ENCODE data around the gene KAZN.

KAZN gene

GRCh38 chr1:14968251-14968851 lies 369.9 kb downstream of the KAZN start:
- DNase-seq: no peak

- DNase-seq: peak; percentile 2 to 29
These were observed 370.5 kb downstream of the KAZN start for GRCh38 chr1:14969006-14969405.

DNA sequence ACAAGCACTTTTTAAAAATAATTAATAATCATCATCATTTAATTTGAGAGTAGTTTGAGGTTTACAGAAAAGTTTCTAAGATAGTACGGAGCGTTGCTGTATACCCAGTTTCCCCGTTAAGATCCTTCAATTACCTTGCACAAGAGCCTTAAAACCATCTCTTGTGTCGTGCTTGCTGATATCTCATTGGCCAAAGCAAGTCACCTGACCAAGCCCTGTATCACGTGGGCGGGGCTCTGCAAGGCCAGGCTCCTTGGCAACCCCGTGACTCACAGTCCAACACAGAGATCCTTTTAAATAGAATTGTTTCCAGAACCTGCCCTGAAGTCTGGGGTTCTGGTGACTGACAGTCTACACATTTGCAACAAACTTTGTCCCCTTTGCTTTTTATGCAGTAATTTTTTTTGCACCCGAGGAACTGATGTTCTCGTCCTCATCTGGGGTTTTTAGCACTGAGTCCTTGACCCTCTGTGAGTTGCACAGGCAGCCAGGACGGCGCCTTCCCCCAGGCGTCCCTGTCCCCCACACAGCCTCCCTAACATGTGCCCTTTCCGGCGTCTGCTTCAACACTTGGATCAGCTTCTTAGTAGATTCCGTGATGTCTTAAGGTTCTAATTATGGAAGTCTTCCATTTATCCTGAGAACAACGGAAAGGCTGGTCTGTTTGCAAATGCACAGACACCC lies 371.8 kb downstream of the KAZN start:
- DNase-seq: peak; percentile 14 to 27

DNA sequence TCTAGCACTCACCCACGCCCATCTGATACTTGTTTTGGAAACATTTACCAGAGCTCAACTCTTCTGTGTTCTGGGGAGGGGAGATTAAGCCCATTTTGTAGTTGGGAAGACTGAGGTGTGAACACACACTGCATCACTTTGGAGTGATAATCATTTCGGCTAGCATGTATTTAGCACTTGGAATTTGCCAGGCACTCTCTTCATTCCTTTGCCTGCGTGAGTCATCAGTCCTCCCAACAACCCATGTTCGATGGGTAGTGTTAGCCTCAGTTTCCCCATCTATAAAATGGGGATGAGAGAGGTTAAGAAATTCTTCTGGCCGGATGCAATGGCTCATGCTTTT lies 372.3 kb downstream of the KAZN start:
- no peak for DNase-seq

- no peak for DNase-seq
These were observed 372.7 kb downstream of the KAZN start for GRCh38 chr1:14971221-14971620.

DNA sequence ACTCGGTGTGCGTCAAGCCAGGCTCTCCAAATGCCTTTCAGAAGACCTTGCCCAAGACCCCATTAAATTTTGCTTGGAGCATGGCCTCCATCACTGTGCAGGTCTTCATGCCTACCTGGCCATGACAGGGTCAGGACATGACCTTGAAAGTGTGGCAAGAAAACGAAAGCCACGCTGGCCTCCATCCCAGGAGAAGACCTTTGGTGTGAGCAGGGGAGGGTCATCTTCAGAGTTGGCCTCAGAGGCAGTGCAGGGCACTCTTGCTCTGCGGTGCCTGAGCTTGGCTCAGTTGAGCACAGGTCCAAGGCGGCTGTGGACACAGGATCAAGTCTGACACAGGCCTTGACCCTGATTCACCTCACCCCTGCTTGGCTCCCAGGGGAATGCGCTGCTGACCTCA lies 373.6 kb downstream of the KAZN start:
- DNase-seq: no peak

- no peak for DNase-seq
These were observed 375.3 kb downstream of the KAZN start for GRCh38 chr1:14973773-14974172.

DNA sequence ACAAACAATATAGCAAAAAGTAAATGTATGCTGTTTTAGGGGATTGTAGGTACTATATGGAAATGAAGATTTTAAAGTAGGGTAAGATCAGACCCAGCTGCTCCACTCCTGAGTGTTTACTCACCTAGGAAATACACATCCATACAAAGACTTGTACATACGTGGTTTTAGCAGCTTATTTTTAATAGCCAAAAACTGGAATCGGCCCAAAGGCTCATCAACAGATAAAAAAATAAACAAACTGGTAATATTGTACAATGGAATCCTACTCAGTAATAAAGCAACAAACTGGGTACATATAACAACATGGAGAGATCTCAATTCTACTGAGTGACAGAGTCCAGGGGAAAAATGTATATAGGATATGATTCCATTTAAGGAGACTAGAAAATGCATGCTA lies 375.9 kb downstream of the KAZN start:
- no peak for DNase-seq

- DNase-seq: no peak
These were observed 376.6 kb downstream of the KAZN start for GRCh38 chr1:14975119-14975518.

DNA sequence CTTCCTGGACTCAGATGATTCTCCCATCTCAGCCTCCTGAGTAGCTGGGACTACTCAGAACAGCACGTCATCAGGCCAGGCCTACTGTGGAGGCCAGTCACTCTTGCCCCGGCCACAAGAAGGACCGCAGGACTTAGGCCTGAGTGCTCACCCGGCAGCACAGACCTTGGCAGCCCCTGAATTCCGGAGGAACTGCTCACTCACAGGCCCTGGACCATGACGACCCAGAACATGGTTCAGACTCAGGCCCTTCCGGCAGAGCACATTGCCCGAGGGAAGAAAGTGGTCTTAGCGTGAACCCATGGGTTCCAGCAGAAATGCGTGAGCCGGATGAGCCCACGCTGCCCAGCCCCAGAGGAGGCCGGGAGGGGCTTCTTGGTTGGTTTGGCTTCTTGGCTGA lies 377.8 kb downstream of the KAZN start:
- no peak for DNase-seq

DNA sequence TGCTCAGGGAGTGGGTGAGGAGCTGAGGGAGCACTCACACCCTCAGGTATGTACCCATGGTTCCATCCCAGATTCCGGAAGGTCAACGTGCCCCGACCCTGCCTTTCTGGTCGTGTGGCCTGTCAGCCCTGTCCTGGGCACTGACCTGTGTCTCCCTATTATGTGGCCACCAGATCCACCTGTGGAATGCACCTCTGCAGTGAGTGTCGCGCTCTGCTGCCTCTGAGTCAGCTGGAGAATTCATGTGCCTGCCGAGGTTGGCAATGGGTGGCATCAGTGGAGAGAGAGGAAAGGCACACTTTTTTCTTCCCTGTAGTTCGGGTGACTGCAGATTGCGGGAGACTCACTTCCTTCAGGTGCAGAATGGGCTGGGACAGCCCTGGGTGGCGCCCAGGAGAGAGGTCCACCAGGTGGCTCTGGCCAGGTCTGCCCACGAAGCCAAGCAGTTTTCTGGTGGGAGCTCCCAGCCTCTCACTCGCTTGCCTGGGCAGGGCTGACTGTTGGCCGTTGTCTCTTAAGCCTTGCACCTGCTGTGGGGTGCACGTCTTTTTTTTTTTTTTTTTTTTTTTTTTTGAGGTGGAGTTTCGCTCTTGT lies 378.9 kb downstream of the KAZN start:
- DNase-seq: no peak

GRCh38 chr1:14980621-14981218 lies 382.2 kb downstream of the KAZN start:
- no peak for DNase-seq

DNA sequence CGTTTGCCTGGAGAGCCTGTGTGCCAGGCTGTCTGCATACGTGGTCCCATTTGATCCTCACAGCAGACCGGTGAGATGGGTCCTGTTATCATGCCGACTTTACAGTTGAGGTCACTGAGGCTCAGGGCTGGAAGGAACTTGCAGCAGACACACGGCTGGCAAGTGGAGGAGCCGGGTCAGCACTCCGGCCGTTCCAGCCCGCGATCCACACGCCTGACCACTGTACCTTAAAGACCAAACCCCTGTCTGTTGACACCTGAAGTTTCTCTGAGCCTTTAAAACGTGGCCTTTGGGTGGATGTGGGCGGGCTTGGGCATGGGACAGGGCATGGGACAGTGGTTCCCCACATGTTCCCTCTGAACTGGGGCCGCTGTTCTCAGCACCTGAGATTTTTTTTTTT lies 383.5 kb downstream of the KAZN start:
- no peak for DNase-seq

- DNase-seq: no peak
These were observed 384.8 kb downstream of the KAZN start for GRCh38 chr1:14983277-14983676.

GRCh38 chr1:14986168-14986567 lies 387.7 kb downstream of the KAZN start:
- no peak for DNase-seq

- DNase-seq: no peak
These were observed 389.5 kb downstream of the KAZN start for GRCh38 chr1:14987829-14988603.

DNA sequence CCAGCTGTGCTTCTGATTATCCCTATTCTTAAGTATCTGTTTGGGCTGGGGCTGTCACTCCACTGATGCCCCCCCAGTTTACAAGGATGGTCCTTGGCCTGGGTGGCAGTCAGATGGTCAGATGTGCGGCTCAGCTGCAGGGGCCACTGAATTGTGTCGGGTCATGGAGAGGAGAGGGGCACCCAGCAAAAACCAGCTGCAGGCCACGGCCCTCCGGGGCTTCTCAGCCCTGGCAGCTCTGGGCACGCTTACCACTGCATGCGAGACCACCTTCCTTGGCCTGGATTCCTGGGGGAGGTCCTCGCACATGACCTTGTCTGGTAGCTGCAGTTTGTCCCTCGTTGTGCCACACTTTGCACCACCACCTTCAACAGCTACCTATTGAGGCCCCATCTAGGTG lies 390.2 kb downstream of the KAZN start:
- no peak for DNase-seq

- DNase-seq: no peak
These were observed 391.6 kb downstream of the KAZN start for GRCh38 chr1:14989931-14990728.

DNA sequence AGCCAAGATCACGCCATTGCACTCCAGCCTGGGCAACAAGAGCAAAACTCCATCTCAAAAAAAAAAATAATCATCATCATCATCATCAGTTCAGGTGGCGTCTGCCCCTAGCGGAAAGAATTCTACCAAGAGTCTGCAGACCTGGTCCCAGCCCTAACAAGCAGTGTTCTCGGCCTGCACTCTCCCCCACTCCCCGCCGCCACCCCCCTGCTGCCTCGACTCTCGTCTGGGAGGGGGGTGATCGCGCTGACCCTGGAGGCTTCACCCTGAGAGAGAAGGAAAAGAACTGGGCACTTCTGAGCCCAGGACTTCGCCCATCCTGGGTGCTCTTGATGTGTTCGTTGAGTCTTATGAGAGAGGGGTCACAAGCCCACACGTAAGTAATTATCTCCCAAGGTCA lies 394.9 kb downstream of the KAZN start:
- DNase-seq: no peak

- DNase-seq: no peak
These were observed 395.7 kb downstream of the KAZN start for GRCh38 chr1:14994148-14994547.

- DNase-seq: no peak
These were observed 396.5 kb downstream of the KAZN start for GRCh38 chr1:14994841-14995437.
